Loucy (cell line): ENCODE data around the gene PAQR9.

Experiments used
- H2AFZ ChIP-seq: fragments of 200-600 bp; sonication (generic); 2 replicates; pipeline ENCODE4 v1.6.0; 2016; ENCODE audit warnings: antibody characterized with exemption, mild to moderate bottlenecking, low read length, moderate library complexity
- H3F3A ChIP-seq: fragments of 200-600 bp; 2 replicates; pipeline ENCODE4 v1.6.0; 2016; ENCODE audit warnings: antibody characterized with exemption, low read depth, mild to moderate bottlenecking
- H3K27me3 ChIP-seq: fragments of 200-600 bp; sonication (generic); 2 replicates; pipeline ENCODE4 v1.6.1; 2014; ENCODE audit warnings: low read length, mild to moderate bottlenecking; ENCODE audit not compliant: insufficient read depth, poor library complexity, severe bottlenecking
- H3K36me3 ChIP-seq: fragments of 200-600 bp; sonication (generic); 2 replicates; pipeline ENCODE4 v1.6.1; 2016; ENCODE audit warnings: low read length; ENCODE audit not compliant: insufficient read depth
- H3K4me1 ChIP-seq: fragments of 200-600 bp; sonication (generic); 2 replicates; pipeline ENCODE4 v1.5.1; 2014; ENCODE audit warnings: low read length, mild to moderate bottlenecking; ENCODE audit not compliant: insufficient read depth, poor library complexity, severe bottlenecking
- H3K4me2 ChIP-seq: fragments of 200-600 bp; sonication (generic); 2 replicates; pipeline ENCODE4 v1.6.0; 2014; ENCODE audit warnings: antibody characterized with exemption, low read length, low read depth, mild to moderate bottlenecking; ENCODE audit not compliant: poor library complexity, severe bottlenecking
- H3K4me3 ChIP-seq: fragments of 200-600 bp; sonication (generic); 2 replicates; pipeline ENCODE4 v1.5.1; 2014; ENCODE audit warnings: low read length, mild to moderate bottlenecking, mixed read lengths; ENCODE audit not compliant: poor library complexity, severe bottlenecking
- H3K79me2 ChIP-seq: fragments of 200-600 bp; sonication (generic); 2 replicates; pipeline ENCODE4 v1.6.1; 2014; ENCODE audit warnings: low read length; ENCODE audit not compliant: insufficient read depth
- H3K9ac ChIP-seq: fragments of 200-600 bp; sonication (generic); 2 replicates; pipeline ENCODE4 v1.6.0; 2014; ENCODE audit warnings: mild to moderate bottlenecking, low read depth, low read length, moderate library complexity; ENCODE audit not compliant: poor library complexity, severe bottlenecking
- H3K9me2 ChIP-seq: fragments of 200-600 bp; sonication (generic); replicated peaks from 2 replicates; pipeline ENCODE4 v1.6.1; 2016; ENCODE audit warnings: low read depth, low read length, mixed read lengths
- H3K9me3 ChIP-seq: fragments of 200-600 bp; sonication (generic); 2 replicates; pipeline ENCODE4 v1.6.1; 2014; ENCODE audit warnings: mild to moderate bottlenecking, antibody characterized with exemption, low read length, low read depth; ENCODE audit not compliant: insufficient read depth
- H4K20me1 ChIP-seq: fragments of 200-600 bp; sonication (generic); 2 replicates; pipeline ENCODE4 v1.6.0; 2014; ENCODE audit warnings: antibody characterized with exemption, low read length, mild to moderate bottlenecking; ENCODE audit not compliant: insufficient read depth, poor library complexity, severe bottlenecking
- EZH2phosphoT487 ChIP-seq: fragments of 200-600 bp; IDR thresholded peaks from 2 replicates; pipeline ENCODE4 v1.6.1; 2018; ENCODE audit warnings: antibody characterized with exemption, mild to moderate bottlenecking, moderate library complexity, borderline replicate concordance
- TF ChIP-seq, protein P1 (sequence below): fragments of 200-600 bp; sonication (generic); conservative IDR thresholded peaks from 2 replicates; pipeline ENCODE4 v1.5.1; 2014; ENCODE audit warnings: mild to moderate bottlenecking, antibody characterized with exemption, low read length

The PAQR9 gene

DNA sequence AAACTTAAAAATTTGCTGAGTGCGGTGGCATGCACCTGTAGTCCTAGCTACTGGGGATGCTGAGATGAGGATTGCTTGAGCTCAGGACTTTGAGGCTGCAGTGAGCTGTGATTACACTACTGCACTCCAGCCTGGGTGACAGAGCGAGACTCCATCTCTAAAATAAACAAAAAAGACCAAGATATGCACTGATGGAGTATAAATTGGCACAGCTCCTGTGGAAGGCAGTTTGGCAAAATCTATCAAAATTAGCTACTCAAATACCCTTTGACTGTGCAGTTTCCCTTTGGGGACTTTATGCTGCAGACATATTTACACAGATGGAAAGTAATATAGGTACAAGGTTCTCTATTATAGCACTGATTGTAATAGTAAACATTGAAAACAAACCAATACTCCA lies 19.8 kb upstream of the PAQR9 start:
- no peak overlapping the region for H3K4me2 ChIP-seq
- H3K27me3 ChIP-seq: no peaks in the 10 kb centered on the region
- H3F3A ChIP-seq: no peaks in the 10 kb centered on the region
- H2AFZ ChIP-seq: 0 out of 2 replicates have a peak overlapping the region, but pooled peaks have one; percentile 10
- H4K20me1 ChIP-seq: no peaks in the 10 kb centered on the region
- TF ChIP-seq, protein P1, sequence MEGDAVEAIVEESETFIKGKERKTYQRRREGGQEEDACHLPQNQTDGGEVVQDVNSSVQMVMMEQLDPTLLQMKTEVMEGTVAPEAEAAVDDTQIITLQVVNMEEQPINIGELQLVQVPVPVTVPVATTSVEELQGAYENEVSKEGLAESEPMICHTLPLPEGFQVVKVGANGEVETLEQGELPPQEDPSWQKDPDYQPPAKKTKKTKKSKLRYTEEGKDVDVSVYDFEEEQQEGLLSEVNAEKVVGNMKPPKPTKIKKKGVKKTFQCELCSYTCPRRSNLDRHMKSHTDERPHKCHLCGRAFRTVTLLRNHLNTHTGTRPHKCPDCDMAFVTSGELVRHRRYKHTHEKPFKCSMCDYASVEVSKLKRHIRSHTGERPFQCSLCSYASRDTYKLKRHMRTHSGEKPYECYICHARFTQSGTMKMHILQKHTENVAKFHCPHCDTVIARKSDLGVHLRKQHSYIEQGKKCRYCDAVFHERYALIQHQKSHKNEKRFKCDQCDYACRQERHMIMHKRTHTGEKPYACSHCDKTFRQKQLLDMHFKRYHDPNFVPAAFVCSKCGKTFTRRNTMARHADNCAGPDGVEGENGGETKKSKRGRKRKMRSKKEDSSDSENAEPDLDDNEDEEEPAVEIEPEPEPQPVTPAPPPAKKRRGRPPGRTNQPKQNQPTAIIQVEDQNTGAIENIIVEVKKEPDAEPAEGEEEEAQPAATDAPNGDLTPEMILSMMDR: no peak
- TF ChIP-seq EZH2phosphoT487: no peak
- H3K9me2 ChIP-seq: no peaks in the 10 kb centered on the region
- H3K4me3 ChIP-seq: no peak overlapping the region
- H3K36me3 ChIP-seq: no peaks in the 10 kb centered on the region
- H3K4me1 ChIP-seq: peaks cover 6% of the 10 kb centered on the region
- H3K9me3 ChIP-seq: no peaks in the 10 kb centered on the region
- H3K79me2 ChIP-seq: no peaks in the 10 kb centered on the region
- no peak overlapping the region for H3K9ac ChIP-seq

DNA sequence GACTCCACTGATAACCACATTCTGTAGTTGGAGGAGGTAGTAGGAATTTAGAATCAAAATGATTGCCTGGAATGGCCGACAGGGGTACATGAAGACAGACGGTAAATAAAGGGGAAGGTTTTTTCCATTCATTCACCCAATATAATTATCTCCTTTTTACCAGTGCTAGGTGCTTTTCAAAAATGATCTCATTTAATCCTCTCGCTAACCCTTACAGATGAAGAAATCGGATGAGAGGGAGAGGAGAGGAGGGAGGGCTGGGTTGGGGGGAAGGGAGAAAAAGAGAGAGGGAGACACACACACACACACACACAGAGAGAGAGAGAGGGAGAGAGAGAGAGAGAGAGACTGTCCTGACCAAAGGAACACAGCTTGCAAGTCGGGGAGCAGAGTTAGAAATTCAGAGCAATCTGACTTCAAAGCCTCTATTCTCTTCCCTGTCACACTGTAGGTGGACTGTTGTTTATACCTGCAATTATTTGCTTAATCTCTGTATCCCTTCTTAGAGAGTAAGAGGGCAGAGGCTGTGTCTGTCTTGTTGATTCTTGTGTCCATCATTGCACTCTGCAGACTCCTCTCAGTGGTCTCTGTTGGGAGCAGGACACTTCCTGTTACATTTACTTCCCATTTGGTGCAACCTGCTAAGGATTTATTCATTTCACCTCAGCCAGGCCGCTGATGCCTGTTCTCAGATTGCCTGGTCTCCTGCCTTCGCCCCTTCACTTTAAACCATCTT lies 18.7 kb upstream of the PAQR9 start:
- TF ChIP-seq, protein P1: no peak
- TF ChIP-seq EZH2phosphoT487: no peak
- Histone ChIP-seq H2AFZ (peak overlapping the region; percentile 76), H3K4me3 (no peak overlapping the region), H3K27me3 (no peaks in the 10 kb centered on the region), H3K36me3 (no peaks in the 10 kb centered on the region), H3K79me2 (no peaks in the 10 kb centered on the region), H3K4me2 (no peak overlapping the region), H3K9ac (no peak overlapping the region), H4K20me1 (no peaks in the 10 kb centered on the region), H3K9me2 (no peaks in the 10 kb centered on the region), H3K9me3 (no peaks in the 10 kb centered on the region), H3F3A (no peaks in the 10 kb centered on the region), H3K4me1 (no peaks in the 10 kb centered on the region)

DNA sequence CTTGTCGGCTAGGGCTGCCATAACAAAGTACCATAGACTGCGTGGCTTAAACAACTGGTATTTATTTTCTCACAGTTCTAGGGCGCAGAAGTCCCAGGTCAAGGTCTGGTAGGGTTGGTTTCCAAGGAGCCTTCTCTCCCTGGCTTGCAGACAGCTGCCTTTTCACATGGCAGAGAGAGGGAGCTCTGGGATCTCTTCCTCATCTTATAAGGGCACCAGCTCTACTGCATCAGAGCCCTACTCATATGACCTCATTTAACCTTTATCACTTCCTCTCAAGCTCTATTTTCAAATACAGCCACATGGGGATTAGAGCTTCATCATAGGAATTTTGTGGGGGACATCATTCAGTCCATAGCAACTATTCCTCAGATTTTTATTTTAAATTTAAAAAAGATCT lies 17.6 kb upstream of the PAQR9 start:
- Histone ChIP-seq H3K79me2 (no peaks in the 10 kb centered on the region), H3K4me3 (no peak overlapping the region), H3K9me3 (no peaks in the 10 kb centered on the region), H3K27me3 (no peaks in the 10 kb centered on the region), H3K4me2 (no peak overlapping the region), H3F3A (no peaks in the 10 kb centered on the region), H3K9ac (no peak overlapping the region), H3K36me3 (no peaks in the 10 kb centered on the region), H3K9me2 (no peaks in the 10 kb centered on the region), H4K20me1 (no peaks in the 10 kb centered on the region), H2AFZ (peak overlapping the region; percentile 50), H3K4me1 (no peaks in the 10 kb centered on the region)
- TF ChIP-seq, protein P1: no peak
- TF ChIP-seq EZH2phosphoT487: no peak
